ENCODE data around the gene HS6ST2. TPM values are rescaled to one million over a fixed set of nuclear protein-coding genes. Genes with fewer than 3 reads are reported as not detected.

HS6ST2 gene
- total RNA-seq, 2 experiments from 2014 or later = not detected

- Mint-ChIP-seq H3K27me3 (ENCODE audit: low read depth) (no peaks in the 10 kb centered on the region), H3K4me1 (ENCODE audit: low read depth) (peaks cover 43% of the 10 kb centered on the region), H3K36me3 (ENCODE audit: low read depth) (no peaks in the 10 kb centered on the region), H3K9me3 (ENCODE audit: insufficient read depth) (no peaks in the 10 kb centered on the region), H3K4me3 (no peak overlapping the region), H3K27ac (no peak overlapping the region)
- ATAC-seq = no peak
- DNase-seq = no peak
- POLR2A ChIA-PET = no interaction called here
- CTCF ChIA-PET = no interaction called here
Observed at GRCh38 chrX:132741689-132742088, 216.7 kb downstream of the HS6ST2 start.

DNA sequence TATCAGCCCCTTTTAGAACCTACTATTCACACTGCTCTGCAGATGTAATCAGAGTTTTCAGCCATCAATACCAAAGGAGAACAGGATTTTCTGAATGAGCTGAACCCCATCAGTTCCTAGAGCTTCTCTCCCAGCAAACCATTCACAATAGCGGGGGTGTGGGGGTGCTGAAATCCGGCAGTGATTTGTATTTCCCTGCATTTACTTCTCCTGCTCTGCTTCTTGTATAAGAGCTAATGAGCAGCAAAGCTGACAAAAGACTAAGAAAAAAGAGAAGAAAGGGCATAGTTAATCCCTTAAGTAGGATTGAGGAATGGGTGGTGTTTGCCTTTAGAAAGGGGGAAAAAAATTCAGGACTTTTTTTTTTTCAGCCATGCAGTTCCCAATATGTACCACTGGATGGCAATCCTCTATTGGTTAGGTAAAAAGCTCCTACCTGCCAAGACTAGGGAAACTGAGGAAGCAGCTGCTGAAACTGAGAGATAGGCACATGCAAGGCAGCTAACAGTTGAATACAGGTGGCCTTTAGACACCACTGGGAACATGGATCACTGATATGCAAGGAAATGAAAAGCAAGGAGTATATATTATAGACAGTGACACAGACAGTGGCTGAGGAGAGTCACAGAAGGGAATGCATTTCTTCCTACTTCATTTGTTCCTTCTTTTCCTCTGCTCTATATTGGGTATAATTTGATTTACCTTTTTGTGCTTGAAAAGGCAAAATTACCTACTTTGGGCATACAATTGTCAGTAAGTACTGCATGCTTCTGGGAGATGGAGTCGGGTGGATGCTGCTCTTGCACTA, 217.9 kb downstream of the HS6ST2 start:
- DNase-seq (no peak), ATAC-seq (no peak)
- Mint-ChIP-seq H3K4me3 (no peak overlapping the region), H3K4me1 (ENCODE audit: low read depth) (peaks cover 43% of the 10 kb centered on the region), H3K27ac (no peak overlapping the region), H3K36me3 (ENCODE audit: low read depth) (no peaks in the 10 kb centered on the region), H3K9me3 (ENCODE audit: insufficient read depth) (no peaks in the 10 kb centered on the region), H3K27me3 (ENCODE audit: low read depth) (no peaks in the 10 kb centered on the region)
- ChIA-PET CTCF (interaction anchor here (0.9 kb wide), 2 partner anchors 10 to 12 kb away, joined by 3 read pairs; no protein-coding TSS in a partner anchor), POLR2A (no interaction called here)

GRCh38 chrX:132738951-132739350, 219.5 kb downstream of the HS6ST2 start:
- Mint-ChIP-seq H3K36me3 (ENCODE audit: low read depth) (no peaks in the 10 kb centered on the region), H3K27ac (no peak overlapping the region), H3K27me3 (ENCODE audit: low read depth) (no peaks in the 10 kb centered on the region), H3K9me3 (ENCODE audit: insufficient read depth) (no peaks in the 10 kb centered on the region), H3K4me1 (ENCODE audit: low read depth) (peaks cover 36% of the 10 kb centered on the region), H3K4me3 (no peak overlapping the region)
- ChIA-PET CTCF (interaction anchor here (2.2 kb wide), 1 partner anchor 12 kb away, joined by 6 read pairs; no protein-coding TSS in a partner anchor), POLR2A (no interaction called here)
- no peak for ATAC-seq
- no peak for DNase-seq

GRCh38 chrX:132737743-132738142, 220.7 kb downstream of the HS6ST2 start:
- peaks cover 34% of the 10 kb centered on the region for H3K4me1 Mint-ChIP-seq (ENCODE audit: low read depth)
- ChIA-PET POLR2A (no interaction called here), CTCF (interaction anchor here (0.8 to 2.2 kb wide), 3 partner anchors 14 to 107 kb away, joined by 3 to 6 read pairs (median 3); no protein-coding TSS in a partner anchor)
- ATAC-seq (peak; percentile 75), DNase-seq (peak; percentile 52)
- H3K4me3 Mint-ChIP-seq = no peak overlapping the region
- H3K27me3 Mint-ChIP-seq (ENCODE audit: low read depth) = no peaks in the 10 kb centered on the region
- no peaks in the 10 kb centered on the region for H3K36me3 Mint-ChIP-seq (ENCODE audit: low read depth)
- H3K9me3 Mint-ChIP-seq (ENCODE audit: insufficient read depth) = no peaks in the 10 kb centered on the region
- no peak overlapping the region for H3K27ac Mint-ChIP-seq

- H3K9me3 Mint-ChIP-seq (ENCODE audit: insufficient read depth) = no peaks in the 10 kb centered on the region
- POLR2A ChIA-PET = no interaction called here
- no peak for ATAC-seq
- H3K27ac Mint-ChIP-seq = no peak overlapping the region
- H3K27me3 Mint-ChIP-seq (ENCODE audit: low read depth) = no peaks in the 10 kb centered on the region
- peaks cover 3% of the 10 kb centered on the region for H3K4me1 Mint-ChIP-seq (ENCODE audit: low read depth)
- CTCF ChIA-PET = no interaction called here
- DNase-seq = no peak
- no peaks in the 10 kb centered on the region for H3K36me3 Mint-ChIP-seq (ENCODE audit: low read depth)
- no peak overlapping the region for H3K4me3 Mint-ChIP-seq
Observed at GRCh38 chrX:132732236-132732635, 226.2 kb downstream of the HS6ST2 start.

DNA sequence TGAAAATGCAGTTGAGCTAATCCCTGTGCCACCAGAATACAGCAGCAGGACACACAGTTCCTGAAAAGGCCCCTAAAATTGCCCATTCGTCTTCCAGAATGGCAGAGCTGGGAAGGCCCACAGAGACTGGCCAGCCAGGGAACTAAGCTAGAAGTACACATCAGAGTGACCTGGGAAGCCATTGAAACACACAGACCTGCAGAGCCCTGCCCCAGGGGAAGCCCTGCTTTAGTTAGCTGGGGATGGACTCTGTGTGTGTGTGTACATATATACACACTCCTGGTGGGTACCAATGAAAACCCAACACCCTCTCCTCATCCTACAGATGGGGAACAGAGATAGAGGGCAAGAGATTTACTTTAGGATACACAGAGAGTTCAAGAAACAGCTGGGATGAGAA, 227.7 kb downstream of the HS6ST2 start:
- H3K9me3 Mint-ChIP-seq (ENCODE audit: insufficient read depth) = no peaks in the 10 kb centered on the region
- H3K27me3 Mint-ChIP-seq (ENCODE audit: low read depth) = peaks cover 2% of the 10 kb centered on the region
- no peak for DNase-seq
- POLR2A ChIA-PET = no interaction called here
- H3K27ac Mint-ChIP-seq = no peak overlapping the region
- CTCF ChIA-PET = no interaction called here
- no peaks in the 10 kb centered on the region for H3K4me1 Mint-ChIP-seq (ENCODE audit: low read depth)
- no peak for ATAC-seq
- H3K4me3 Mint-ChIP-seq = no peak overlapping the region
- H3K36me3 Mint-ChIP-seq (ENCODE audit: low read depth) = no peaks in the 10 kb centered on the region

GRCh38 chrX:132730266-132730665, 228.2 kb downstream of the HS6ST2 start:
- no peak for DNase-seq
- Mint-ChIP-seq H3K36me3 (ENCODE audit: low read depth) (no peaks in the 10 kb centered on the region), H3K9me3 (ENCODE audit: insufficient read depth) (no peaks in the 10 kb centered on the region), H3K4me3 (no peak overlapping the region), H3K27me3 (ENCODE audit: low read depth) (peaks cover 2% of the 10 kb centered on the region), H3K4me1 (ENCODE audit: low read depth) (no peaks in the 10 kb centered on the region), H3K27ac (no peak overlapping the region)
- ChIA-PET POLR2A (no interaction called here), CTCF (no interaction called here)
- no peak for ATAC-seq

- DNase-seq (no peak), ATAC-seq (no peak)
- Mint-ChIP-seq H3K4me1 (ENCODE audit: low read depth) (no peaks in the 10 kb centered on the region), H3K4me3 (no peak overlapping the region), H3K9me3 (ENCODE audit: insufficient read depth) (no peaks in the 10 kb centered on the region), H3K36me3 (ENCODE audit: low read depth) (no peaks in the 10 kb centered on the region), H3K27ac (no peak overlapping the region), H3K27me3 (ENCODE audit: low read depth) (peaks cover 2% of the 10 kb centered on the region)
- POLR2A ChIA-PET = no interaction called here
- CTCF ChIA-PET = no interaction called here
Observed at GRCh38 chrX:132728296-132728695, 230.1 kb downstream of the HS6ST2 start.

DNA sequence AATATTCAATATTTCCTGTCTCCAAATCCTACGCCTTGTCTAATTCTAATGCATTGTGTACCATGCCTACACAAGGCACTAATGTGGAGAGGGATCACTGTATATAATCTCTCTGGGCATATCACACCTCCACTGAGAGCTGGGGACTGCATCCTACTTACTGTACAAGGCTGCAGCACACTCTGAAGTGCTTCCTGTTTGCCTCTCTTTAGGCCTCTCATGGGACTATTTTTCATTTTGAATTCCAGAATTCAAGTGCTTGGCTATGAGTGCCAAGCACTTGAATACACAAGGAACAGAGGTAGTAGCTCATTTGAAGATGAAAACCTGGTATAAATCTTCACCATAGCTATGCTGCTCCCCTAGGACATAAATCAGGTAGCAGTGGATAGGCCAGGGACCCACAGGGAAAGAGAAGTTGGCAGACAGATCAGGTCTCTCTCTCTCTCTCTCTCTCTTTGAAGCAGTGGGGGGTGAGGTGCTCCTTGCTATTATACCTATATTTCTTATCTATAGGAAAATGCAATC, 239.9 kb downstream of the HS6ST2 start:
- H3K27ac Mint-ChIP-seq = no peak overlapping the region
- no peaks in the 10 kb centered on the region for H3K27me3 Mint-ChIP-seq (ENCODE audit: low read depth)
- CTCF ChIA-PET = no interaction called here
- no peak overlapping the region for H3K4me3 Mint-ChIP-seq
- ATAC-seq (no peak), DNase-seq (no peak)
- H3K9me3 Mint-ChIP-seq (ENCODE audit: insufficient read depth) = peaks cover 5% of the 10 kb centered on the region
- no peaks in the 10 kb centered on the region for H3K4me1 Mint-ChIP-seq (ENCODE audit: low read depth)
- POLR2A ChIA-PET = no interaction called here
- H3K36me3 Mint-ChIP-seq (ENCODE audit: low read depth) = no peaks in the 10 kb centered on the region

DNA sequence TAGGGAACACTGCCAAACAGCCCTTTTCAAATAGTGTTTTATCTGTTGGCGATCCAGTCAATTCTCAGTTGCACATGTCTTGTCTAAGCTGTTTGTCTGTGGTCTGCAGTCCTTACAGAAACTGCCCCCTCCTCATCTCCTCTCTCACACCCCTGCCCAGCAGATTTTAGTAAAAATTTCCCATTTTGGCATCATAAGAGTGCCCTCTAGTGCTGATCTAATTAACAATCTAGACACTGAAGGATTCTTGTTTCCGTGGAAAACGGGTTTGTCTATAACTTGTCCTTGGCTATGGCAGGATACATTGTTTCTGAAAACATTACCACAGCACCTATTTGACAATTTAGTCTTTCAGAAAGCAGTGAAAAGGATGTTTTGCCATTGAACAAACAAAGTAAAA, 242.4 kb downstream of the HS6ST2 start:
- CTCF ChIA-PET = no interaction called here
- POLR2A ChIA-PET = no interaction called here
- H3K4me3 Mint-ChIP-seq = no peak overlapping the region
- ATAC-seq = no peak
- no peaks in the 10 kb centered on the region for H3K36me3 Mint-ChIP-seq (ENCODE audit: low read depth)
- H3K27me3 Mint-ChIP-seq (ENCODE audit: low read depth) = no peaks in the 10 kb centered on the region
- H3K27ac Mint-ChIP-seq = no peak overlapping the region
- H3K9me3 Mint-ChIP-seq (ENCODE audit: insufficient read depth) = peaks cover 5% of the 10 kb centered on the region
- H3K4me1 Mint-ChIP-seq (ENCODE audit: low read depth) = no peaks in the 10 kb centered on the region
- no peak for DNase-seq

DNA sequence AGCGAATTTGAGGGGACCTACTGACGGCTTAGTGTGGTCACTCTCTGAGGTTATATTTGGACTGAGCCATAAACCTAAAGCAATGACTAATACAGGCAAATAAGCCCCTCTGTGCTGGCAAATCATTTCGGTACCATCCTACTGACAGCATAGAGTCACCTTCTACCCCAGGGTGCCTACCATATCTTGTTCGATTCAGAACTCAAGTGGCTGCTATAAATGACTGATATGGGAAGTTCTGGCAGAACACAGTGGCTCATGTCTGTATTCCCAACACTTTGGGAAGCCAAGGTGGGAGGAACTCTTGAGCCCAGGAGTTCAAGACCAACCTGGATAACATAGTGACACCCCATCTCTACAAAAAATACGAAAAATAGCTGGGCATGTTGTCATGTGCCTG, 243.5 kb downstream of the HS6ST2 start:
- DNase-seq = no peak
- no peak overlapping the region for H3K27ac Mint-ChIP-seq
- no peak overlapping the region for H3K4me3 Mint-ChIP-seq
- H3K4me1 Mint-ChIP-seq (ENCODE audit: low read depth) = no peaks in the 10 kb centered on the region
- H3K27me3 Mint-ChIP-seq (ENCODE audit: low read depth) = no peaks in the 10 kb centered on the region
- no peaks in the 10 kb centered on the region for H3K9me3 Mint-ChIP-seq (ENCODE audit: insufficient read depth)
- H3K36me3 Mint-ChIP-seq (ENCODE audit: low read depth) = no peaks in the 10 kb centered on the region
- CTCF ChIA-PET = no interaction called here
- ATAC-seq = no peak
- POLR2A ChIA-PET = no interaction called here

GRCh38 chrX:132712350-132712749, 246.1 kb downstream of the HS6ST2 start:
- ATAC-seq = no peak
- Mint-ChIP-seq H3K4me1 (ENCODE audit: low read depth) (no peaks in the 10 kb centered on the region), H3K36me3 (ENCODE audit: low read depth) (no peaks in the 10 kb centered on the region), H3K27ac (no peak overlapping the region), H3K27me3 (ENCODE audit: low read depth) (no peaks in the 10 kb centered on the region), H3K4me3 (no peak overlapping the region), H3K9me3 (ENCODE audit: insufficient read depth) (no peaks in the 10 kb centered on the region)
- no peak for DNase-seq
- ChIA-PET POLR2A (no interaction called here), CTCF (no interaction called here)

All from activated CD8-positive, alpha-beta T cell treated with anti-CD3 and anti-CD28 coated beads, Interleukin-2, amount 10 ng/mL, durations not matched to agents 7 days and 5 days (primary cell).